ENCODE data around the gene IL17RD. TPM values are rescaled to one million over a fixed set of nuclear protein-coding genes. Genes with fewer than 3 reads are reported as not detected.

IL17RD gene
- total and polyA plus RNA-seq, 2 of the 4 experiments (the other 2 are of a cell fraction) = 0.72 to 0.92 TPM

DNA sequence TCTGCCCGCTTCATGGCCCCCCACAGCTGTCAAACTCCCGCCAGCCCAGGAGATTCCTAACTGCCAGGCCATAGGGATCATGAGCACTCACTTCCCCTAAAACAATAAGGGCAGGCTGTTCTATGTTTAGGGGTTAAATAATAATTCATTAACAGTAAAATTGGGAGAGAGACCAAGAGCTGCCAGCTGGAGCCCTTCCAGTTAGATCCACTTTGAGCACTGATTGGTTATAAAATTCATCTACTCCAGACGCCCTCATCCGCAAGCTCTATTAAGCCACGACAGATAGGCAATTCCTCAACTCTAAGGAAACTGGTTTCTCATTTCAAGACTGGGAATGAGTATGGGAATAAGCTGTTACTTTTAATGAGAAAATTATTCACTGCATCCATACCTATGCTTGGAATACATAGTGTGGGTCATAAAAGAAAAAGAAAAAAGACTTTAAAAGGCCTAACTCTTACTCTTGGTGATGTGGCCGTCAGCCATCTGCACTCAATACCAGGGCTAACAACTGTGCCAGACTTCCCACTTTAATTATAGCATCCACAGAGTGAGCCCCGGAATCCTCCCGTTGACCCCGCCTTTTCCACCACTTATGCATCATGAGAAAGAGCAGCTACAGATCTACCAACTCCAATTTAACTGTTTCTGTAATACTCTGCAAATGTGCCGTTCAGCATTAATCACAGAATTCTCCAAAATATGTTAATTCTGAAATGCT is 44.5 kb downstream of the IL17RD start:
- intact Hi-C loops (cut with micrococcal nuclease) = no loop called here
- H3K4me2 ChIP-seq (ENCODE audit: low read depth, low read length) = no peak overlapping the region
- H3K14ac ChIP-seq (replicated peaks; ENCODE audit: low read depth, low read length) = no peak overlapping the region
- no peak overlapping the region for H3K23ac ChIP-seq (ENCODE audit: low read depth, low read length)
- no peak for ATAC-seq (ENCODE audit: low read depth)
- no peak overlapping the region for H2BK20ac ChIP-seq (ENCODE audit: low read depth, low read length)
- H2AK5ac ChIP-seq (ENCODE audit: low read depth, low read length) = no peak overlapping the region
- H3K9me1 ChIP-seq (ENCODE audit: insufficient read depth, low read length) = no peaks in the 10 kb centered on the region
- no peak overlapping the region for H2AFZ ChIP-seq (replicated peaks; ENCODE audit: low read length, poor library complexity)
- dilution Hi-C loops (cut with HindIII; ENCODE audit: low sequenced_read_pairs, unreplicated experiment) = no loop called here
- H3K18ac ChIP-seq (ENCODE audit: low read depth, low read length) = no peak overlapping the region
- H4K20me1 ChIP-seq (ENCODE audit: insufficient read depth, low read length) = no peaks in the 10 kb centered on the region
- H3K27ac ChIP-seq (ENCODE audit: insufficient read depth, low read length) = no peak overlapping the region
- no peak overlapping the region for H4K8ac ChIP-seq (ENCODE audit: low read depth in 2 of 2, low read length in 2 of 2)
- no peak overlapping the region for H3K4me3 ChIP-seq (ENCODE audit: insufficient read depth, low read depth, low read length)
- H3K27me3 ChIP-seq (ENCODE audit: control insufficient read depth, insufficient read depth, low read length) = peaks cover 5% of the 10 kb centered on the region; the same call in 1 of the 2 replicates
- no peaks in the 10 kb centered on the region for H3K4me1 ChIP-seq (ENCODE audit: control insufficient read depth, insufficient read depth, low read length)
- H3K9ac ChIP-seq (ENCODE audit: low read depth, low read length) = no peak overlapping the region
- in situ Hi-C loops (cut with MboI; ENCODE audit: low sequenced_read_pairs) = no loop called here
- no peak overlapping the region for H4K5ac ChIP-seq (ENCODE audit: low read depth, low read length)
- H3K36me3 ChIP-seq (ENCODE audit: control insufficient read depth, insufficient read depth, low read length) = no peaks in the 10 kb centered on the region
- TF ChIP-seq MAZ (IDR thresholded peaks at IDR 0.05; ENCODE audit: borderline replicate concordance, low read depth, low read length) (no peak), NFE2L2 (IDR thresholded peaks at IDR 0.05; ENCODE audit: low read depth, low read length) (no peak), MAFK (IDR thresholded peaks at IDR 0.05; ENCODE audit: low read depth, low read length) (no peak), BHLHE40 (IDR thresholded peaks at IDR 0.05; ENCODE audit: low read depth, low read length) (no peak)
- TF ChIP-seq, protein P1, sequence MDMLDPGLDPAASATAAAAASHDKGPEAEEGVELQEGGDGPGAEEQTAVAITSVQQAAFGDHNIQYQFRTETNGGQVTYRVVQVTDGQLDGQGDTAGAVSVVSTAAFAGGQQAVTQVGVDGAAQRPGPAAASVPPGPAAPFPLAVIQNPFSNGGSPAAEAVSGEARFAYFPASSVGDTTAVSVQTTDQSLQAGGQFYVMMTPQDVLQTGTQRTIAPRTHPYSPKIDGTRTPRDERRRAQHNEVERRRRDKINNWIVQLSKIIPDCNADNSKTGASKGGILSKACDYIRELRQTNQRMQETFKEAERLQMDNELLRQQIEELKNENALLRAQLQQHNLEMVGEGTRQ (IDR thresholded peaks at IDR 0.05; ENCODE audit: low read depth, low read length) = no peak
- TF ChIP-seq, protein P2, sequence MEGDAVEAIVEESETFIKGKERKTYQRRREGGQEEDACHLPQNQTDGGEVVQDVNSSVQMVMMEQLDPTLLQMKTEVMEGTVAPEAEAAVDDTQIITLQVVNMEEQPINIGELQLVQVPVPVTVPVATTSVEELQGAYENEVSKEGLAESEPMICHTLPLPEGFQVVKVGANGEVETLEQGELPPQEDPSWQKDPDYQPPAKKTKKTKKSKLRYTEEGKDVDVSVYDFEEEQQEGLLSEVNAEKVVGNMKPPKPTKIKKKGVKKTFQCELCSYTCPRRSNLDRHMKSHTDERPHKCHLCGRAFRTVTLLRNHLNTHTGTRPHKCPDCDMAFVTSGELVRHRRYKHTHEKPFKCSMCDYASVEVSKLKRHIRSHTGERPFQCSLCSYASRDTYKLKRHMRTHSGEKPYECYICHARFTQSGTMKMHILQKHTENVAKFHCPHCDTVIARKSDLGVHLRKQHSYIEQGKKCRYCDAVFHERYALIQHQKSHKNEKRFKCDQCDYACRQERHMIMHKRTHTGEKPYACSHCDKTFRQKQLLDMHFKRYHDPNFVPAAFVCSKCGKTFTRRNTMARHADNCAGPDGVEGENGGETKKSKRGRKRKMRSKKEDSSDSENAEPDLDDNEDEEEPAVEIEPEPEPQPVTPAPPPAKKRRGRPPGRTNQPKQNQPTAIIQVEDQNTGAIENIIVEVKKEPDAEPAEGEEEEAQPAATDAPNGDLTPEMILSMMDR (conservative IDR thresholded peaks at IDR 0.05; ENCODE audit: low read depth, low read length) = no peak
- ChIA-PET CTCF (no interaction called here), POLR2A (ENCODE audit: unreplicated experiment) (no interaction called here)
- H2AK9ac ChIP-seq (replicated peaks; ENCODE audit: low read depth, low read length, poor library complexity) = no peak overlapping the region
- WGBS, 2 experiments (ENCODE audit: extremely low coverage in 2 of 2, insufficient read length in 1 of 2) = no CpG with 5 or more reads among the region's 10 CpGs
- H2BK5ac ChIP-seq (ENCODE audit: low read depth, low read length, poor library complexity, severe bottlenecking) = no peak overlapping the region
- no peaks in the 10 kb centered on the region for H3K79me1 ChIP-seq (ENCODE audit: low read depth in 1 of 2, low read length in 2 of 2)
- no peak overlapping the region for H3K4ac ChIP-seq (ENCODE audit: low read depth, low read length)
- H3K9me3 ChIP-seq (ENCODE audit: control insufficient read depth, insufficient read depth, low read length) = no peaks in the 10 kb centered on the region
- no peak overlapping the region for H3K56ac ChIP-seq (ENCODE audit: extremely low read depth, insufficient read depth, low read length)
- no peak overlapping the region for H2BK120ac ChIP-seq (ENCODE audit: low read depth, low read length)
- DNase-seq = no peak
- no peak overlapping the region for H4K91ac ChIP-seq (ENCODE audit: insufficient read depth, low read depth, low read length)
- H2BK15ac ChIP-seq (ENCODE audit: low read depth, low read length) = no peak overlapping the region
- BruUV-seq (replicated peaks) = no TSS peak
